Transverse colon (tissue), 4 donors: ENCODE measurements around the gene XPOT. TPM values are rescaled to one million over a fixed set of nuclear protein-coding genes. Genes with fewer than 3 reads are reported as not detected.

Source experiments
- DNase-seq: peaks from one replicate; pipeline ENCODE4 v3.0.0-alpha.2; 2019
- H3K27ac ChIP-seq, 4 donors: fragments of 200-600 bp; sonication (generic); 2 replicates each; pipeline ENCODE4 v1.5.1; 2016 to 2018; ENCODE audit warnings: inconsistent platforms in 4 of 4
- H3K27me3 ChIP-seq: fragments of 200-600 bp; sonication (generic); 2 replicates; pipeline ENCODE4 v1.5.1; 2017; ENCODE audit warnings: inconsistent platforms
- H3K36me3 ChIP-seq, 4 donors: fragments of 200-600 bp; sonication (generic); 2 replicates each; pipeline ENCODE4 v1.5.1; 2017 to 2019; ENCODE audit warnings: inconsistent platforms in 4 of 4
- H3K4me1 ChIP-seq, 4 donors: fragments of 200-600 bp; sonication (generic); 2 replicates each; pipeline ENCODE4 v1.5.1; 2017 to 2020; ENCODE audit warnings: inconsistent platforms in 4 of 4
- H3K4me3 ChIP-seq, 4 donors: fragments of 200-600 bp; sonication (generic); 1 replicate in 1 of 4; 2 replicates in 3 of 4; pipeline versions ENCODE4 v1.5.1 to v1.6.1; 2017 to 2019; ENCODE audit warnings: inconsistent platforms in 4 of 4
- H3K9me3 ChIP-seq, 2 donors: fragments of 200-600 bp; sonication (generic); 2 replicates each; pipeline ENCODE4 v1.5.1; 2017 to 2019; ENCODE audit warnings: inconsistent platforms in 2 of 2
- EP300 ChIP-seq: sonication (generic); formaldehyde crosslinking; IDR thresholded peaks from one replicate; pipeline ENCODE4 v1.6.1; 2017; ENCODE audit warnings: antibody characterized with exemption, low read depth
- POLR2A ChIP-seq: fragments of 450-650 bp; IDR thresholded peaks from one replicate; pipeline ENCODE4 v1.6.1; 2016; ENCODE audit warnings: antibody characterized with exemption, mild to moderate bottlenecking, moderate library complexity
- POLR2AphosphoS5 ChIP-seq, 3 donors: sonication (generic); formaldehyde crosslinking; IDR thresholded peaks; one replicate each; pipeline ENCODE4 v1.6.1; 2016; ENCODE audit warnings: antibody characterized with exemption in 3 of 3
- WGBS, 2 donors: methylation state at CpG; one replicate each; pipeline ENCODE4 v1.1.5; 2018; ENCODE audit warnings: low coverage in 1 of 2; 5-methylcytosine and 5-hydroxymethylcytosine counted together
- in situ Hi-C, 4 donors: fragments of 200-750 bp; cut with MboI; loops; one replicate each; pipeline versions ENCODE4 v1.15.0 to v1.15.1; 2017; ENCODE audit warnings: low sequenced_read_pairs in 3 of 4, low pct_ligation_motif_present in 1 of 4, low pct_unique_long_range_greater_than_20kb in 1 of 4
- intact Hi-C: fragments of 100-400 bp; cut with DNase I; formaldehyde crosslinking; loops from one replicate; pipeline ENCODE4 v1.15.1; 2023; ENCODE audit warnings: low total_unique reads
- total RNA-seq, 4 donors: library from RNA; depleted of rRNA; stranded (reverse); fragments of >200 nt; gene quantifications; one replicate each; pipeline ENCODE4 v1.1.0, GENCODE V29; 2016
- TF ChIP-seq, protein P1 (sequence below), 5 experiments: fragments of 200-600 bp in 3 of 5; fragments of 450-650 bp in 2 of 5; sonication (generic) in 3 of 5; IDR thresholded peaks; 1 replicate in 2 of 5; 2 replicates in 3 of 5; pipeline ENCODE4 v1.5.1; 2016 to 2017; ENCODE audit warnings: antibody characterized with exemption in 5 of 5, inconsistent platforms in 3 of 5, mild to moderate bottlenecking in 2 of 5, moderate library complexity in 1 of 5

XPOT gene
- total RNA-seq, 4 donors from 2014 or later = 15.7 to 56.9 (median 27.0) TPM

DNA sequence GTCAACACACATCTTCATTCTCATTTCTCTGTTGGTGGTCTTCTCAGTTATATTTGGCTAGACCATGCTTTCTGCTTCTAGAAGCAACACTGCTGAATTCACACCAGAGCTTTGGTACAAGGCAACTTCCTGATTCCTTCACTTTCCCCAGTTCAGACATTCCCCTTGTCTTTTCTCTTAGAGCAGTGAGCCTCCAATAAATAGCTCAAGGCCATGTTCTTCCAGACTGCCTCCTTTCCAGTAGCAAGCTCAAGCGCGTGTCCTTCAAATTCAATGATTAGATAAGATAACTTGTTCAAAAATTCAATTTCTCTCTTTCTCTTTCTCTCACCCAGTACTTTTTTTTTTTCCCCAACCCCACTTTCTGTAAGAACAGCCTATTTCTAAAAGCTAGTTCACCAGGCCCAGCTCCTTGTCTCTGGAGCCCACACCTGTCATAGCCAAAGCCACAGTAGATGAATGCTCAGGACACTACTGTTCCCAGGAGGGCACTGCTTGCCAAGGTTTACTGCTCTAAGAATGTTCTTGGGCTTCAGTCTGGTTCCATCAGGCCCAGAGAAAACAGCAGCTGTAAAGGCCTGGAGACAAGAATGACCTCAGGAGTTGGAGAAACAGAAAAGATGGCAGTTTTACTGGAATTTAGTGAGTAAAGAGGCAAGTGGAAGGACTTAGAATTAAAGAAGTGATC lies 65.4 kb downstream of the XPOT start:
- 90 to 93% methylated on average over 2 of the region's 2 CpGs for WGBS, 2 donors
- no peaks in the 10 kb centered on the region for H3K27me3 ChIP-seq
- intact Hi-C loops = loop anchor here (10.0 kb wide), 1 partner anchor 865 kb away; no protein-coding TSS in a partner anchor
- TF ChIP-seq POLR2AphosphoS5 (IDR thresholded peaks at IDR 0.05) (no peak), EP300 (no peak), POLR2A (no peak)
- TF ChIP-seq, protein P1, sequence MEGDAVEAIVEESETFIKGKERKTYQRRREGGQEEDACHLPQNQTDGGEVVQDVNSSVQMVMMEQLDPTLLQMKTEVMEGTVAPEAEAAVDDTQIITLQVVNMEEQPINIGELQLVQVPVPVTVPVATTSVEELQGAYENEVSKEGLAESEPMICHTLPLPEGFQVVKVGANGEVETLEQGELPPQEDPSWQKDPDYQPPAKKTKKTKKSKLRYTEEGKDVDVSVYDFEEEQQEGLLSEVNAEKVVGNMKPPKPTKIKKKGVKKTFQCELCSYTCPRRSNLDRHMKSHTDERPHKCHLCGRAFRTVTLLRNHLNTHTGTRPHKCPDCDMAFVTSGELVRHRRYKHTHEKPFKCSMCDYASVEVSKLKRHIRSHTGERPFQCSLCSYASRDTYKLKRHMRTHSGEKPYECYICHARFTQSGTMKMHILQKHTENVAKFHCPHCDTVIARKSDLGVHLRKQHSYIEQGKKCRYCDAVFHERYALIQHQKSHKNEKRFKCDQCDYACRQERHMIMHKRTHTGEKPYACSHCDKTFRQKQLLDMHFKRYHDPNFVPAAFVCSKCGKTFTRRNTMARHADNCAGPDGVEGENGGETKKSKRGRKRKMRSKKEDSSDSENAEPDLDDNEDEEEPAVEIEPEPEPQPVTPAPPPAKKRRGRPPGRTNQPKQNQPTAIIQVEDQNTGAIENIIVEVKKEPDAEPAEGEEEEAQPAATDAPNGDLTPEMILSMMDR (IDR thresholded peaks at IDR 0.05) = no peak
- in situ Hi-C loops = no loop called here
- no peak overlapping the region for H3K4me3 ChIP-seq
- no peaks in the 10 kb centered on the region for H3K4me1 ChIP-seq
- DNase-seq = no peak
- peaks cover 0 to 47% (median 20%) of the 10 kb centered on the region in 4 donors for H3K36me3 ChIP-seq
- no peak overlapping the region for H3K27ac ChIP-seq
- H3K9me3 ChIP-seq = no peaks in the 10 kb centered on the region

GRCh38 chr12:64470495-64470894 lies 66.3 kb downstream of the XPOT start:
- TF ChIP-seq POLR2A = no peak
- TF ChIP-seq, protein P1 (IDR thresholded peaks at IDR 0.05) = no peak
- TF ChIP-seq EP300 = no peak
- no peak for TF ChIP-seq POLR2AphosphoS5 (IDR thresholded peaks at IDR 0.05)
- H3K27ac ChIP-seq = no peak overlapping the region
- intact Hi-C loops (loop anchor here (10.0 kb wide), 1 partner anchor 864 kb away; no protein-coding TSS in a partner anchor), in situ Hi-C loops (no loop called here)
- 95 to 100% methylated on average over 1 to 2 of the region's 2 CpGs for WGBS, 2 donors
- H3K4me1 ChIP-seq = no peaks in the 10 kb centered on the region
- no peaks in the 10 kb centered on the region for H3K9me3 ChIP-seq
- peaks cover 0 to 47% (median 21%) of the 10 kb centered on the region in 4 donors for H3K36me3 ChIP-seq
- no peak overlapping the region for H3K4me3 ChIP-seq
- DNase-seq = no peak
- H3K27me3 ChIP-seq = no peaks in the 10 kb centered on the region

GRCh38 chr12:64473176-64473575 lies 69.0 kb downstream of the XPOT start:
- no peak overlapping the region for H3K4me3 ChIP-seq
- TF ChIP-seq POLR2A = no peak
- no peak for TF ChIP-seq POLR2AphosphoS5 (IDR thresholded peaks at IDR 0.05)
- TF ChIP-seq EP300 = no peak
- TF ChIP-seq, protein P1 (IDR thresholded peaks at IDR 0.05) = no peak
- peaks cover 0 to 45% (median 20%) of the 10 kb centered on the region in 4 donors for H3K36me3 ChIP-seq

DNA sequence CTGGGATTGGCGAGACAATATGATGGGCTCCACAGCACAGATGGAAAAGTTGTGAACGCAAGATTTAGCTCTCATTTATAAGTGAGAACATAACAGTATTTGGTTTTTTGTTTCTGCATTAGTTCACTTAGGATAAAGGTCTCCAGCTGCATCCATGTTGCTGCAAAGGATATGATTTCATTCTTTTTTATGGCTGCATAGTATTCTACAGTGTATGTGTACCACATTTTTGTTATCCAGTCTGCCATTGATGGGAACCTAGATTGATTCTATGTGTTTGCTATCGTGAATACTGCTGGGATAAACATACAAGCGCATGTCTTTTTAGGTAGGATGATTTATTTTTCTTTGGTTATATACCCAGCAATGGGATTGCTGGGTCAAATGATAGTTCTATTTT lies 71.3 kb downstream of the XPOT start:
- Histone ChIP-seq H3K9me3 (peaks cover 0 to 4% of the 10 kb centered on the region in 2 donors), H3K27ac (no peak overlapping the region), H3K27me3 (no peaks in the 10 kb centered on the region), H3K4me3 (no peak overlapping the region), H3K4me1 (no peaks in the 10 kb centered on the region), H3K36me3 (peaks cover 0 to 49% (median 21%) of the 10 kb centered on the region in 4 donors)
- DNase-seq = no peak
- no peak for TF ChIP-seq POLR2AphosphoS5 (IDR thresholded peaks at IDR 0.05)
- no peak for TF ChIP-seq EP300
- TF ChIP-seq, protein P1 (IDR thresholded peaks at IDR 0.05) = no peak
- TF ChIP-seq POLR2A = no peak
- in situ Hi-C loops = no loop called here
- intact Hi-C loops = loop anchor here (10.0 kb wide), 1 partner anchor 859 kb away; no protein-coding TSS in a partner anchor
- WGBS, 2 donors = 99 to 100% methylated on average over 3 to 4 of the region's 4 CpGs

More at GRCh38 chr12:64473176-64473575, 69.0 kb downstream of the XPOT start:
- no peak for DNase-seq
- intact Hi-C loops (loop anchor here (10.0 kb wide), 1 partner anchor 862 kb away; no protein-coding TSS in a partner anchor), in situ Hi-C loops (no loop called here)
- Histone ChIP-seq H3K4me1 (no peaks in the 10 kb centered on the region), H3K27ac (no peak overlapping the region), H3K9me3 (peaks cover 0 to 4% of the 10 kb centered on the region in 2 donors), H3K27me3 (no peaks in the 10 kb centered on the region)
- 97 to 100% methylated on average over 2 of the region's 2 CpGs for WGBS, 2 donors
